Activated CD8-positive, alpha-beta memory T cell treated with anti-CD3 and anti-CD28 coated beads for 48 hours (primary cell): Measurements from ENCODE around the gene BRSK1.
"Not testable (repeated sequence)": the region's sequence is repeated elsewhere in the genome, so short reads cannot be mapped to it uniquely, and the experiment has no call there.

ENCODE experiments used
- DNase-seq, 3 experiments: peaks; one replicate each; pipeline ENCODE4 v3.0.0-alpha.2; 2020; ENCODE audit warnings: low read depth in 2 of 3, low spot score in 2 of 3

The BRSK1 gene

DNA sequence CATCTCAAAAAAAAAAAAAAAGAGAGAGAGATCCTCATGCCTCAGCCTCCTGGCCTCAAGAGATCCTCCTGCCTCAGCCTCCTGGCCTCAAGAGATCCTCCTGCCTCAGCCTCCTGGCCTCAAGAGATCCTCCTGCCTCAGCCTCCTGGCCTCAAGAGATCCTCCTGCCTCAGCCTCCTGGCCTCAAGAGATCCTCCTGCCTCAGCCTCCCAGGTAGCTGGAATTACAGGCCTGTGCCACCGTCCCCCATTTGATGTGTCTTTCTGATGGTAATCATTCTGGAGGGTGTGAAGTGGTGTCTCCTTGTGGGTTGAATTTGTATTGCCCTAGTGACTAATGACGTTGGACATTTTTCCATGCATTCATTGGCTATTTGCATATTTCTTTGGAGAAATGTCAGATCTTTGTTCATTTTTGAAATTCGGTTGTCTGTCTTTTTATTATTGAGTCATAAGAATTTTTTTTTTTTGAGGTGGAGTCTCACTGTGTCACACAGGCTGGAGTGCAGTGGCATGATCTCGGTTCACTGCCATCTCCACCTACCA, 45.0 kb downstream of the BRSK1 start:
- not testable (repeated sequence) for DNase-seq

DNA sequence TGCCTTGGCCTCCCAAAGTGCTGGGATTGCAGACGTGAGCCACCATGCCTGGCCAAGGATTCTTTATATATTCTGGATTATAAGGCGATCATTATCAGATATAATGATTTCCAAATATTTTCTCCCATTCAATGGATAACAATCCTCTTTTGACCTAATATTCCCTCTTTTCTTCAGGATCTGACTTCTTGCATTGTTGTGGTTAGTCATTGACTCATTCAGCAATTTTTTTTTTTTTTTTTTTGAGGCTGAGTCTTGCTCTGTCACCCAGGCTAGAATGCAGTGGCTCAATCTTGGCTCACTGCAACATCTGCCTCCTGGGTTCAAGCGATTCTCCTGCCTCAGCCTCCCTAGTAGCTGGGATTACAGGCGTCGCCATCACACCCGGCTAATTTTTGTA, 46.0 kb downstream of the BRSK1 start:
- DNase-seq, result not testable (repeated sequence)

DNA sequence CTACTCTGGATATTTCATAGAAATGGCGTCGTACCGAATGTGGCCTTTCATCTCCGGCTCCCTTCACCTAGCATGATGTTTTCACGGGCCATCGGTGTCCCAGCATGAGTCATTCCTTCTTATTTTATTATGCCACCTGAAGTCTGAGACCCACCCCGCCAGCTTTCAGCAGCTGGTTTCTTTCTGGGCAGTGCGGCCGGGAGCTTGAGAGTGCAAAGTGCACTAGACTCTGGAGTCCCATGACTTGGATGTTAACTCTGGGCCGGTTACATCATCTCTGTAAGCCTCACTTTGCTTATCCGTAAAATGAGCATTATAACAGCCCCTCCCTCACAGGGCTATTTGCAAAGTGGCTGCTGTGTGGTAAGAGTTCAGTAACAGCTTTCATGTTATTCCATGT, 50.1 kb downstream of the BRSK1 start:
- DNase-seq, result no peak

DNA sequence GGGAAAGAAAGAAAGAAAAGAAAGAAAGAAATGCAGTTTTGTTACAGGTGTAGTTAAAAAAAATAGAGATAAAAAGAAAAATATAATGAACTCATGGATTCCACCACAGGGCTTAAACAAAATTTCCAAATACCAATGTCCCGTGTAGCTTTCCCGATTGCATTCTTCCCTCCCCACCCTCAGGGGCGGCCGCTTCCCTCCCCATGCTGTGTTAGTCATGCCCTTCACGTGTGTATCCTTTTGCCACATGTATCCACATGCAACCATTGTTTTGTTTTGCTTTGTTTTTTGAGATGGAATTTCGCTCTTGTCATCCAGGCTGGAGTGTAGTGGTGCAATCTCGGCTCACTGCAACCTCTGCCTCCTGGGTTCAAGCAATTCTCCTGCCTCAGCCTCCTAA, 52.3 kb downstream of the BRSK1 start:
- no peak for DNase-seq

DNA sequence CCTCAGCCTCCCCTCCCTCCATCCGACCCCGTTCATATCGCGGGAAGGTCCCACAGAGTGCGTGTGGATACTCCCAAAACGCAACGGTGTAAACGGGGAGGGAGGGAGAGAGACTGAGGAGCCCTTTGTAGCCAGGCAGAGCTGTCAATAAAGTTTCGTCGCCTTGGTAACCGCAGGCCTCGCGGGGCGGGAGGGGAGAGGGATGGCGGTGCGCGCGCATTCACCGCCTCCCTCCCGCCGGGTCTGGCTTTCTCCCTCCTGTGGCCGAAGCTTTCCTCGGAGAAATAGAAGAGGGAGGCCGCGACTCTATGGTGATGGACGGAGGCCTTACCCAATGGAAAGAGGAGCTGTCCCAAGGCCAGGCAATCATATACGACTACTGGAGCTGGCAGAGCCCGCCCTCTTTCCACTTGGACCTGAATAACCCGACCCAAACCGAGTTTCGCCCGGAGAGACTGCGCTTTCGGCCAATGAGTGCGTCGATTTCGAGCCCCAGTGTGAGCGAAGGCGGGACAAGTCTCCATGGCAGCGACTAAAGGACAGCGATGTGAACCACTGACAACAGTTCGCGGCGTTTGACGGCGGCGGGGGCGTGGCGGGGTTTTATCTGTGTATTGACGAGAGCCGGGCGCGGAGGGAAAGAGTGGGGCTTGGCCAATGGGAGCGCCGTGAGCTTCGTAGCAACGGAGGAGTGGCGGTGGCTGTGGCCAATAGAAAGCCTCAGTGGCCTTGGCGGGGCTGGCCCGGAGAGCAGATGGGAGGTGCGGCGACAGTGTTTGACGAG, 55.5 kb downstream of the BRSK1 start, which contains the start of gene KMT5C:
TSS of gene KMT5C (plus strand) at position 772 of the 784 bp plus-strand sequence. CDS start 2,061 bp downstream, outside the sequence.
- peak; percentile 99 to 100 (median 100) for DNase-seq

DNA sequence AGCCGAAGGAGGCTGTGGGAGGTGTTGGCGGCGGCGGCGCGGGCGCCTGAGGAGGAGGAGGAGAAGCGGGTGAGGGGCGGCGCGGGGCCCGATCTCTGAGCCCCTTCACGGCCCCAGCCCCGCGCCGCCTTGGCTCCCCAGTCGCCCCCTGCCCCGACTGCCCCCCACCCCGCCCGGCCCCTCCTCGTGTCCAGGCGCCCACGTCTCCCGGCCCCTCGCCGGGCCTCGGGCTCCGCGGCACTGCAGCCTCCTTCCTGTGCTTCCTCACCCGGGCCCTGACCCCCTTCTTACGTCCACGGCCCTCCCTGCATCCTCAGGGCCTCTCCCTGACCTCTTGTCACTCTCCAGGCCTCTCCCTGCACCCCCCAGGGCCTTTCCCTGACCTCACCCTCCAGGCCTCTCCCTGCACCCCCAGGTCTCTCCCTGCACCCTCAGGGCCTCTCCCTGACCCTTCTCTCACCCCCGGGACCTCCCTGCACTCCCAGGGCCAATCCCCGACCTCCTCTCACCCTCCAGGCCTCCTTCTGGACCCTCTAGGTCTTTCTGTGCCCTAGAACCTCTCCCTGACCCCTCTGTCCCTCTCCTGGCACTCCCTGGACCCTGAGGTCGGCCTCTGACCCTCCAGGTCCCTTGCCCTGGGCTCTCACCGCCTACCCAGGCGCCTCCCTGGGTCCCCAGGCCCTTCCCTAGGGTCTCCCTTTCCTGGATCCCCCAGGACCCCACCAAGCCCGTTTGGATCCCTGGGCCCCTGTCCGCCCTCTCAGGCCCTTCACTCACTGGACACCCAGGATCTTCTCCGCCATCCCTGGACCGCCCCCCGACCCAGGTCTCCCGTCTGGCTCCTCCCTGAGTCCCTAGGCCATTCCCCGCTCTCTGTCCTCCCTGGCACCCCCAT, 56.3 kb downstream of the BRSK1 start:
- DNase-seq, result peak in 1 of 3 experiments; percentile 30

DNA sequence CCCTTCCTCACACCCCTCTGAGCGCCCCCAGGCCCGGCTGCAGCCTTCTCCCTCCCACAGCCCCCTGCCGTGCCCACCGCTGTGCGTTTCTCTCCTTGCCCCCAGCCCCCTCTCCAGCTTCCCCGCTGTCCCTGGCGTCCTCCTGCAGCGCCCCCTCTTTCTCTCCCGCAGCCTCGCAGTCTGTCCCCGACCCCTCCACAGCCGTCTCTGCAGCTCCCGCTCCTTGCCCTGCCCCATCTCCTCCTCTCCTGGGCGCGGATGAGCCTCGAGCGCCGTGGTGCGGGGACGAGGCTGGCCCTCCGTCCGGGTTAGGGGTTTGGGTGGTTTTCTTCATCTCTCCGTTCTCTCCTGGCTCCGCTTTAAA, 57.0 kb downstream of the BRSK1 start:
- peak in 1 of 3 experiments; percentile 17 for DNase-seq

DNA sequence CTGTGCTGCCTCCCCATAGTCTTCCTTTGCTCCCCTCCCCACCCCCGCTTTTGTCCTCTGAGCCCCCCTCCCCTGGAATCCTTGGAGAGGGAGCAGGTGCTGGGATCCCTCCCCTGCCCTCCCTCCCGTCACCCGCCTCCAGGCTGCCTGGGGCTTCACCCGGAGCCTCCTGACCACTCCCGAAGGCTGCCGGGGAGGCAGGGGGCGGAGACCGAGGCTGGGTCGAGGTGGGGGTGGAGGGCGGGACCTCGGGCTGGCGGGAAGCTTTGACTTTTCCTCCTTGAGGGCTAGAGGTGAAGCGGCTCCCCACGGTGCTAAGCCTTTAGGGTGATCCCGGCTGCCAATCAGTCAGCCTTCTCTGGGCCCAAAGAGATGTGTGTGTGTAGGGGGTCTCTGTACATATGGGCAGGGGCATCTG, 57.4 kb downstream of the BRSK1 start:
- DNase-seq, result peak; percentile 32 to 48 (median 38)

DNA sequence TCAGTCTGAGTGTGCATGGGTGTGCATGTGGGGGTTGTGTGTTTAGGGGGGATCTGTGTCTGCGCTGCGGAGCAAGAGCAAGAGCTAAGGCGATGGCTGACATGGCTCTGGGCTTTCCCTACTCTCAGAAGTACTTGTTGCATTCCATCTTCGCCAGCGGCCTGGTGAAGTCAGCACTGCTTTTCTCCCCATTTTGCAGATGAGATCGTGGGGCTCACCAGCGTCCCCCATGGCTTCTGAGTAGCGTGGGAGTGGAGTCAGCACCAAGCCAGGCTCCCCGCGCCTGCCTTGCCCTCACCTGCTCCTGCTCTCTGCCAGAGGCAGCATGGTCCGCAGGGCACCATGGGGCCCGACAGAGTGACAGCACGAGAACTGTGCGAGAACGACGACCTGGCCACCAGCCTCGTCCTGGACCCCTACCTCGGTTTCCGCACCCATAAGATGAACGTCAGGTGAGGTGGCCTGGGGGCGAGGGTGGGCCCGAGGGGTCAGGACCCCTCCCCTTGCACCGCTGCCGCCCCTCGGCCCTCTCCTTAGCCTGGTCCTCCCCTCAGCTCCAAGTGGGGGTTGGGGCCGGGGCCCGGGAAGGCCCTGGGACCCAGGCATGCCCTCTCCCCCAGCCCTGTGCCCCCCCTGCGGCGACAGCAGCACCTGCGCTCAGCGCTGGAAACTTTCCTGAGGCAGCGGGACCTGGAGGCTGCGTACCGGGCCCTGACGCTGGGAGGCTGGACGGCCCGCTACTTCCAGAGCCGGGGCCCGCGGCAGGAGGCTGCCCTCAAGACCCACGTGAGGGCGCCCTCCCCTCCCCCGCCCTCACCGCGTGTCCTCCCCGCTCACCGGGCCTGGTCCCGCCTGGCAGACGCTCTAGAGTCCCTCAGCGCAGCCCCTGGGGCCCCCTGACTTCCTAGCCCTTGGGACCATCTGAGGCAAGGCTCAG, 58.1 kb downstream of the BRSK1 start:
- no peak for DNase-seq

DNA sequence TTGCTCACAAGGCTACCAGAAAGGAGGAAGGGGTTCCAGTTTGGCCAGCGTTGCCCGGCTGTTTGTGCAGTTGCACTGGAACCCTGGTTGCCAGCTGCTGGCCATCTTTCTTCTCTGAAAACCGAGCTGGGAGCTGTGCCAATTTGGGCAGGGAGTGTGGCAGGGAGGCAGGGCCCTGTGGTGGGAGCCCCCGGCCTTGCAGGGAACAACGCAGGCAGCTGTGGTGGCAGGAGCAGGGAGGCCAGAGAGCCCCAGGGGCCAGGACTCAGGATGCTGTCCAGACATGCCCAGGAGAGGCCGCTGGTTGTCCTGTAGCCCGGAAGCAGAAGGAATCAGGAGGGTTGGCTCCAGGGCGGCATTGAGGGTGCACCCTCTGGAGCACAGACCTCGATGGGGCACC, 60.6 kb downstream of the BRSK1 start:
- no peak for DNase-seq

DNA sequence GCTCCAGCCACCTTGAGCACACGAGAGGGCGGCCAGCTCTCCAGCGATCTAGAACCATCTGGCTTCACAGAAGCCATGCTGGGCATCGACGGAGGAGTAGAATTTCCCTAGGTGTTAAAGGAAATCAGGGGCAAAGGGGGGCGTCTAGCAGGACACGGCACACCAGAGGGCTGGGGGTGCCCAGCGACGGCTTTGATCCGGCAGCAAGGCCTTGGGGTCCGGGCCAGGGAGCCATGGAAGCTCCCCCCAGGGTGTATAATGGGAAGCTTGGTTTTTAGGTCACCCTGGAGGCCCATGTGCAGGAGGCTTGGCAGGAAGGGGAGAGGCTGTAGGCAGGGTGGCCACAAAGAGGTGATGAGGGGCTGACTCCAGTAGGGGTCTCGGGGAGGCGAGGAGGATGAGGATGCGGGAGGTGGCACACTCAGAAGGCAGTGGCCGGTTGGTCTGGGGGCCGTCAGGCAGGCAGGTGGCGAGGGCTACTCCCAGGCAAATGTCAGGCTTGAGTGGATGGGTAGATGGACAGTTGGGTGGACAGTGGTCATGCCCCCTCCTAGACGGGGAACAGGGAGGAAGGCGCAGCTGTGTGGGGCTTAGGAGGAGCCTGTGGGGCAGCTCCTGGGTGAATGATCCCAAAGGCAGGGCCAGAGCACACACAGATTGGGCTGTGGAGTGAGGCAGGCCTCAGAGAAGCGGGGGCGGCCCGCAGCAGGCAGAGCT, 61.5 kb downstream of the BRSK1 start:
- DNase-seq, result no peak

DNA sequence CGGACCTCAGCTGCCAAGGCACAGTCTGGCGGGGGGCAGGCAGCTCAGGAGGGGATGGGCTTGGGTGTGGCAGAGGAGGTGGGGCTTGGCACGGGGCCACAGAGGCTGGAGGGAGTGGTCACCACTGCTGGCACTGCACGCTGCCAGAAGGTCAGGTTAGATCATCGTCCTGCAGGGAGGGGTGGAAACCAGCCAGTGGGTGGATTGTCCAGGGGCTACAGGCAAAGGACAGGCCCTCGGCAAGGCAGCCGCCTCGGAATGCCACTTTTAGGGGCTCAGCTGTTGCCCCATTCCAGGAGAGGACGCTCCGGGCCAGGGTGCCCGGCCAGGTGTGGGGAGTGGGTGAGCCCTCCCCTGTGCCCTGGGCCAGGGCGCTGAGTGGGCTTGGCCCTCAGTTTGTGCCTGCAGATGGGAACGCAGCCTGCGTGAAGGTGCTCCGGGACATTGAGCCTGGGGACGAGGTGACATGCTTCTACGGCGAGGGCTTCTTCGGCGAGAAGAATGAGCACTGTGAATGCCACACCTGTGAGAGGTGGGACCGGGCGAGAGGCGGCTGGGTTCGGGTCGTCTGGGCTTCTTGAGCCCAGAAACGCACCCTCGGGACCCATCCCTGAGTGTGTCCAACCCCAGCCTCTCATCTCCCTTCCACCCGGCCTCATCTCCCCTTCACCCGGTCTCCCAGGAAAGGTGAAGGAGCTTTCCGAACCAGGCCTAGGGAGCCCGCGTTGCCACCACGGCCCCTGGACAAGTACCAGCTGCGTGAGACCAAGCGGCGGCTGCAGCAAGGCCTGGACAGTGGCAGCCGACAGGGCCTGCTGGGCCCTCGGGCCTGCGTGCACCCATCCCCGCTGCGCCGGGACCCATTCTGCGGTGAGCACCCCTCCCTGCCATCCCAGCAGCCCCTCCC, 62.3 kb downstream of the BRSK1 start:
- no peak for DNase-seq

DNA sequence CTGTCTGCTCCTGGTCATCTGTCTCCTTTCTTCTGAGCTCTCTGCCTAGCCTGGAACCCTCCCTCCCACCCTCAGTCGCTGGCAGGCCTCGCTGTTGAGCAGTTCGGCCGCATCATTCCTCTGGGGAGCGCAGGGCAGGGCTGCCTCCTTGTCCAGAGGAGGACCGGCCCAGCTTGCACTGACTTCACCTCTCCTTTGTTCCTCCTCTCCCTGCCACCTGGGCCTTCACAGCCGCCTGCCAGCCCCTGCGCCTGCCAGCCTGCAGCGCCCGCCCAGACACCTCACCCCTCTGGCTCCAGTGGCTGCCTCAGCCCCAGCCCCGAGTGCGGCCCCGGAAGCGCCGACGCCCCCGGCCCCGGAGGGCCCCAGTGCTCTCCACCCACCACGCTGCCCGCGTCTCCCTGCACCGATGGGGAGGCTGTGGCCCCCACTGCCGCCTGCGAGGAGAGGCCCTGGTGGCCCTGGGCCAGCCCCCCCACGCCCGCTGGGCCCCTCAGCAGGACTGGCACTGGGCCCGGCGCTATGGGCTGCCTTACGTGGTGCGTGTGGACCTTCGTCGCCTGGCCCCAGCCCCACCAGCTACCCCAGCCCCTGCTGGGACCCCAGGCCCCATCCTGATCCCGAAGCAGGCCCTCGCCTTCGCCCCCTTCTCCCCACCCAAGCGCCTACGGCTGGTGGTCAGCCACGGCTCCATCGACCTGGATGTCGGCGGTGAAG, 63.1 kb downstream of the BRSK1 start:
- no peak for DNase-seq

DNA sequence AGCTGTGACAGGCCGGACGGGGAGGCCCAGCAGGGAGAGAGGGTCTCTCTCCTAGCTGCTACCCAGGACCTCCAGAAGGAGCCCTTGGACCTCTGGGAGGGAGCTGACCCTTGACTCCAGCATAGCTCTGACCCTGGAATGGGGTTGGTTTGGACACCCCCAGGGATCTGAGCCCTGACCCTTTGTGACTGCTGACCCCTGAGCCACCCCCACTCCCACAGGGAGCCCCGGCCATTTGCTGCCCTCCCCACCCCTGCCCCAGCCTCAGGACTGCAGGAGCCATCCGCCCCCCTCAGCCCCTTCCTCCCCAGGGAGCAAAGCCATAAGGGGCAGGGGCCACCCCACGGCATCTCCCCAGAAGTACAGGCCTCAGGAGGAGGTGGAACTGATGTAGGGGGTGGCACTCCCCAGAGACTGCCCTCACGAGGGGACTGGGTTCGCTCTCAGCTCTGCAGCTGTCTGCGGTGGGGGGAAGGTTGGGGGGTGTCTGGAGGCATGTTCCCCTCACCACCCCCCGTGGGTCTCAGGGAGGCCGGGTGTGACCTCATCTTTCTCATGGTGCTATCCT, 63.7 kb downstream of the BRSK1 start:
- DNase-seq, result no peak

DNA sequence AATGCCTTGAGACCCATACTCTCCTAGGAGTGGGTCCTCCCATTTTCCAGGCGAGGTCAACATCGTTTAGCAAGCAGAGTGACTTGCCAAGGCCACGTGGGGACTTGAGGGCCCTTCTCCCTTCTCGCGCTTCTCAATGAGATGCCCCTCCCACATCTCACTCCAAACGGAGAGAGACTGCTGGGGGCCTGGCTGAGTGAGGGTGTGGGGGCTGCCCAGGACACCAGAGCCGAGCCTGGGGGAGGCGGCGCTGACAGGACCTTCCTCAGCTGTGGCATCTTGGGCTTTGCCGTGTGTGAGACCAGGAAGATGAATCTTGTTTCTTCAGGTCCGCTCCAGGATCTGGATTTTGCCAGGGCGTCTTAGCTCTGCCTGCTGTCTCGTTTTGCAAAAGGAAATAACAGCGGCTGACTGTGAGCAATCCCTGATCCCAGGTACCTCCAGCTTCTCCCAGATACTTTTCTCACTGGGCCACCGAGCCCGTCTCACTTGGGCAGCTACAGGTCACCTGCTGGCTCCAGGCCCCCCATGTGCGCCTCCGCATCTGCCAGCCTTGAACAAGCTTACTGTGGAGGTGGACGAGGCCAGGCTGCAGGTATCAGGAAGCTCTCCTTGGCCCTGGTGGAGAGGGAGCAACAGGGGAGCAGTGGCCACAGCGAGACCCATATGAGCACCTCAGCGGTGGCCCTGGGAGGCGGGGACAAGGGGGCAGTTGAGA, 64.7 kb downstream of the BRSK1 start:
- DNase-seq, result no peak

DNA sequence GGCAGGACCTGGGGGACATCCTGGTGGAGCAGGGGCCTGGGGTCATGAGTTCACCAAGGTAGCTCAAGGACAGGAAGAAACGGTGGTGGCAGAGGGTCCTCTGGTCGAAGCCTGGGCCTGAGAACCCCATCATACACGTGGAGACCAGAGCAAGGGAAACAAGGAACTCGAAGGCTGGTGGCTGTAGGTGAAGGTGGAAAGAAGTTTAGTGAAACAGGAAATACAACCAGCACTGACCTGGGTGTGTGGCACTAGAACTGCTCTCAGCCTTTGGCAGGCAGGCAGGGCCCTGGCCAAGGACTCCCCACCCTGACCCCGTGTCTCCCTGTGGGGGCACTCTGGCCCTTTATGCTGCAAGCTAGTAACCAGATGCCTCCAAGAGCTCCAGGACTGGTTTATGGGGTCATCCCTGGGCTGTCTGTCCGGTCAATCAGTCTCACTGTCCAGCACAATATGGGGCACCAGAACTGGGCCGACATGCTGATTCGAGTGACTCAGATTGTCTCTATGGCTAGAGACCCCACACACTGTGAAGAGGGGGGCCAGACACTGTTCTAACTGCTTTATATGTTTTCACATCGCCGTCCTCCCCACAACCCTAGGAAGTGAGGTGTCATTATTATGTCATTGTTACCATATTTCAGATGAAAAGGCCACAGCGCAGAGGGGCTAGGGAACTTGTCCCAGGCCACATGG, 67.0 kb downstream of the BRSK1 start:
- DNase-seq, result no peak

DNA sequence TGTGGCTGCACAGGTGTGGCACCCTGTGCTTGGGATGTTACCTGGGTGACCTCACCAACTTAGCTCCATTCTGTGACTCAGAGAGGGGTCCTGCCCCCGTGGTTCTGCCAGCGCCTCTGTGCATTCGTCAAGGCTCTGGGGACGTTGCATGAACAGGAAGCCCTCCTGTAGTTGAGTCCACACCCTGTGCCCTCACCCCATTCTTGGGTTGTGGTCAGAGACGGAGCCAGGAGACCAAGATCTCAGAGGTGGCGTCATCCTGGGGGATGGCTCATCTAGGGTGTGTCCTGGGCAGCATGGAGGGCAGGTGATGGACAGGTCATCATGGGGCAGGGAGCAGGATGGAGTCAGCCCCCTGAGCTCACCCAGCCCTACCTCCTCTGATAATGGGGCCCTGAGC, 68.2 kb downstream of the BRSK1 start:
- no peak for DNase-seq
